ENCODE results near the gene SERPINA4. TPM values are rescaled to one million over a fixed set of nuclear protein-coding genes. Genes with fewer than 3 reads are reported as not detected.

SERPINA4 gene
- total RNA-seq, 1 donor = not detected

GRCh38 chr14:94588311-94588710 is 27.1 kb downstream of the SERPINA4 start:
- TF ChIP-seq CTCF (IDR thresholded peaks at IDR 0.05; ENCODE audit: insufficient read depth, low read length) = no peak
- H3K4me3 ChIP-seq (ENCODE audit: low read depth, low read length) = no peak overlapping the region
- DNase-seq (ENCODE audit: low read depth) = no peak

- no peak for TF ChIP-seq CTCF (IDR thresholded peaks at IDR 0.05; ENCODE audit: insufficient read depth, low read length)
- H3K4me3 ChIP-seq (ENCODE audit: low read depth, low read length) = no peak overlapping the region
- no peak for DNase-seq (ENCODE audit: low read depth)
Observed at GRCh38 chr14:94591073-94591472, 29.8 kb downstream of the SERPINA4 start.

- DNase-seq (ENCODE audit: low read depth) = no peak
- no peak for TF ChIP-seq CTCF (IDR thresholded peaks at IDR 0.05; ENCODE audit: insufficient read depth, low read length)
- H3K4me3 ChIP-seq (ENCODE audit: low read depth, low read length) = no peak overlapping the region
Observed at GRCh38 chr14:94591871-94592270, 30.6 kb downstream of the SERPINA4 start.

GRCh38 chr14:94592457-94592856 is 31.2 kb downstream of the SERPINA4 start:
- TF ChIP-seq CTCF (IDR thresholded peaks at IDR 0.05; ENCODE audit: insufficient read depth, low read length) = no peak
- no peak for DNase-seq (ENCODE audit: low read depth)

GRCh38 chr14:94593376-94593748 is 32.1 kb downstream of the SERPINA4 start:
- no peak for DNase-seq (ENCODE audit: low read depth)
- TF ChIP-seq CTCF (IDR thresholded peaks at IDR 0.05; ENCODE audit: insufficient read depth, low read length) = no peak
- H3K4me3 ChIP-seq (ENCODE audit: low read depth, low read length) = no peak overlapping the region

More at GRCh38 chr14:94592457-94592856, 31.2 kb downstream of the SERPINA4 start:
- no peak overlapping the region for H3K4me3 ChIP-seq (ENCODE audit: low read depth, low read length)

GRCh38 chr14:94593749-94594431 is 32.6 kb downstream of the SERPINA4 start:
- TF ChIP-seq CTCF (IDR thresholded peaks at IDR 0.05; ENCODE audit: insufficient read depth, low read length) = no peak
- DNase-seq (ENCODE audit: low read depth) = no peak

GRCh38 chr14:94594441-94594840 is 33.2 kb downstream of the SERPINA4 start:
- no peak overlapping the region for H3K4me3 ChIP-seq (ENCODE audit: low read depth, low read length)
- DNase-seq (ENCODE audit: low read depth) = no peak
- no peak for TF ChIP-seq CTCF (IDR thresholded peaks at IDR 0.05; ENCODE audit: insufficient read depth, low read length)

More at GRCh38 chr14:94593749-94594431, 32.6 kb downstream of the SERPINA4 start:
- H3K4me3 ChIP-seq (ENCODE audit: low read depth, low read length) = no peak overlapping the region
